Stimulated activated memory B cell treated with anti-CD40 and anti-IgM and Interleukin-4, amounts not matched to agents 10 μg/mL and 1 μg/mL and 100 μg/mL, for 72 hours (primary cell): ENCODE data around the gene IL31RA.
"Not testable (repeated sequence)": the region's sequence is repeated elsewhere in the genome, so short reads cannot be mapped to it uniquely, and the experiment has no call there.

Source experiments
- ATAC-seq: fragments of 150-1000 bp; cut with Tn5 transposase; 2 replicates; pipeline ENCODE4 v1.10.0; 2021
- H3K27ac Mint-ChIP-seq: one replicate; pipeline ENCODE4 v1.8.0; 2022; ENCODE audit warnings: mild to moderate bottlenecking, mixed read lengths
- H3K27me3 Mint-ChIP-seq: one replicate; pipeline ENCODE4 v1.8.0; 2022; ENCODE audit warnings: mixed read lengths
- H3K36me3 Mint-ChIP-seq: one replicate; pipeline ENCODE4 v1.8.0; 2022; ENCODE audit warnings: mixed read lengths
- H3K4me1 Mint-ChIP-seq: one replicate; pipeline ENCODE4 v1.8.0; 2022; ENCODE audit warnings: mixed read lengths
- H3K4me3 Mint-ChIP-seq: one replicate; pipeline ENCODE4 v1.8.0; 2022; ENCODE audit warnings: mild to moderate bottlenecking, moderate library complexity, mixed read lengths
- H3K9me3 Mint-ChIP-seq: one replicate; pipeline ENCODE4 v1.8.0; 2022; ENCODE audit warnings: mixed read lengths

Gene IL31RA

GRCh38 chr5:55937598-55937997 lies 86.4 kb downstream of the IL31RA start:
- not testable (repeated sequence) for H3K27me3 Mint-ChIP-seq, H3K4me1 Mint-ChIP-seq, H3K9me3 Mint-ChIP-seq, H3K36me3 Mint-ChIP-seq, ATAC-seq, H3K4me3 Mint-ChIP-seq, H3K27ac Mint-ChIP-seq

GRCh38 chr5:55941154-55941553 lies 90.0 kb downstream of the IL31RA start:
- not testable (repeated sequence) for H3K9me3 Mint-ChIP-seq, H3K27me3 Mint-ChIP-seq, H3K4me1 Mint-ChIP-seq, ATAC-seq, H3K4me3 Mint-ChIP-seq, H3K27ac Mint-ChIP-seq
- peaks cover 13% of the 10 kb centered on the region for H3K36me3 Mint-ChIP-seq

GRCh38 chr5:55959208-55959607 lies 108.1 kb downstream of the IL31RA start:
- Mint-ChIP-seq H3K4me1 (no peaks in the 10 kb centered on the region), H3K4me3 (no peak overlapping the region), H3K27ac (no peak overlapping the region), H3K9me3 (no peaks in the 10 kb centered on the region), H3K36me3 (peaks cover 28% of the 10 kb centered on the region), H3K27me3 (no peaks in the 10 kb centered on the region)
- ATAC-seq = no peak

GRCh38 chr5:55960779-55961178 lies 109.6 kb downstream of the IL31RA start:
- Mint-ChIP-seq H3K27me3 (no peaks in the 10 kb centered on the region), H3K27ac (no peak overlapping the region), H3K4me1 (no peaks in the 10 kb centered on the region), H3K9me3 (no peaks in the 10 kb centered on the region), H3K36me3 (peaks cover 33% of the 10 kb centered on the region), H3K4me3 (no peak overlapping the region)
- no peak for ATAC-seq

- Mint-ChIP-seq H3K27ac (no peak overlapping the region), H3K4me3 (no peak overlapping the region), H3K9me3 (no peaks in the 10 kb centered on the region), H3K4me1 (no peaks in the 10 kb centered on the region), H3K27me3 (no peaks in the 10 kb centered on the region), H3K36me3 (peaks cover 38% of the 10 kb centered on the region)
- no peak for ATAC-seq
Observed at GRCh38 chr5:55965525-55965924, 114.4 kb downstream of the IL31RA start.

- no peaks in the 10 kb centered on the region for H3K9me3 Mint-ChIP-seq
- H3K27ac Mint-ChIP-seq = no peak overlapping the region
- peaks cover 35% of the 10 kb centered on the region for H3K36me3 Mint-ChIP-seq
- no peak for ATAC-seq
- H3K4me3 Mint-ChIP-seq = no peak overlapping the region
- no peaks in the 10 kb centered on the region for H3K27me3 Mint-ChIP-seq
- H3K4me1 Mint-ChIP-seq = no peaks in the 10 kb centered on the region
Observed at GRCh38 chr5:55966284-55966683, 115.1 kb downstream of the IL31RA start.

- Mint-ChIP-seq H3K4me1 (no peaks in the 10 kb centered on the region), H3K27ac (no peak overlapping the region), H3K4me3 (no peak overlapping the region), H3K9me3 (no peaks in the 10 kb centered on the region), H3K27me3 (no peaks in the 10 kb centered on the region), H3K36me3 (peaks cover 40% of the 10 kb centered on the region)
- no peak for ATAC-seq
Observed at GRCh38 chr5:55969956-55970355, 118.8 kb downstream of the IL31RA start.
